Measurements from ENCODE around the gene NUDT5.

NUDT5 gene

DNA sequence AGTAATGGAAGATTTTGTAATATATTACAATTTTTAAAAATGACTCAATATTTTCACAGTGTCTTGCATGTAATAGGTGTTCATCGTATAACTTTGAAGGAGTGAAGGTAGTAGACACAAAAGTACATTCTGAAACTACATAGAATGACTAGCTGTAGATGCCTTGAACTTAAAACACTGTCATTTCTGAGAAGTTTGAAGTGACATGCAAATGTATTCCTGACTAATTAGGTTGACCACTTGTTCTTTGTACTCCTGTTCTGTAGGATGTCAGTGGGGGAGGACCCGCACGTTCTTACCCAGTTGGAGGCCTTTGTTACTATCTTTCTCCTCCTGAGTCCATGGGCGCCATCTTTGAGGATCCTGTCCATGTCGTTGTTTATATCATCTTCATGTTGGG lies 35.0 kb downstream of the NUDT5 start:
- no peak for DNase-seq

GRCh38 chr10:12158111-12158510 lies 37.6 kb downstream of the NUDT5 start:
- DNase-seq, result no peak

DNA sequence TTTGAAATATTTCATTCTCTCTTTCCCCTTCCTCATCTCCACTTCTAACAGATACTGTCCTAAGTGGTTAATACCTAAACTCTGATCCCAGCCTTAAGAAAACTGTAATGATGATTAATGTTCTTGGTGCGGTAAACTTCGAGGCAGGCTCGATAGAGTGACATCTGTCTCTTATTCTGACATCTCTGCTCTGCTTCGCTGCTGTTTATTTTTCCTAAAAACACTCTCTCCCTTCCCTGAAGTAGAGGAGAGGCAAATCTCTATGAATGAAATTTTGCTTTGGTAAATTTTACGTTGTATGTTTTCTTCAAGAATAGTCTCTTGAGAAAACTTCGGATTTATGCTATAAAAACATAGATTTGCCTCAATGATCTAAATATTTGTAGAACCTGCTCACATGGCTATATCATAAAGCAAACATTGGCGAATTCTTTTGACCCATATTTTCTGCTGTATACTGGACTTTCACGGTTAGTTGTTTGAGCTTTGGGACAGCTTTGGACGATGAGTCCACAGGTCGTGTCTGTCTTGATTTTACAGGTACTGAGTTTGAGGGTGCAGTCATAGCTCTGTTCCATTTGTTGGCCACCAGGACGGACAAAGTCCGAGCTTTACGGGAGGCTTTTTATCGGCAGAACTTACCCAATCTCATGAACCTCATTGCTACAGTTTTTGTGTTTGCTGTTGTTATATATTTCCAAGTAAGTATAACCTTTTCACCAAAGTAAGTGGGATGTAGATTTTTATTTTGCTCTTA lies 39.1 kb downstream of the NUDT5 start:
- DNase-seq, result no peak

GRCh38 chr10:12154516-12154915 lies 41.2 kb downstream of the NUDT5 start:
- no peak for DNase-seq

DNA sequence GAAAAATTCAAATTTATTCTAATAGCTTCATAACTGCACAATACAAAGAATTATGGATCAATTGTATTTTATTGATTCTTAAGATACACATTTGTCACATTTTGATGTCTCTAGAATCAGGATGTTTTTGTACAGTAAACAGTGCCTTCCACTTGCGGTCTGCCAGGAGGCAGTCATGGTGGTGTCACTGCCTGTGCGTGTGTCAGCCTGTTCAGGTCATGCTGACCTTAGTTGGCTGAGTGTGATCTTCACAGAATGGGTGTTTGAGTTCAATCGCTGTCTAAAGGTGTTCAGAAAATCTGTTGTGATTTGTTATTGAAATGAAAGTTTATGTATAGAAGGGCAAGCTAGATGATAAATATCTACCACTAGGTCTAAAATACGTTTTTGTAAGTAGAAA lies 45.5 kb downstream of the NUDT5 start:
- no peak for DNase-seq

- DNase-seq, result no peak
These were observed 51.2 kb downstream of the NUDT5 start for GRCh38 chr10:12144538-12144937.

GRCh38 chr10:12140038-12140437 lies 55.7 kb downstream of the NUDT5 start:
- DNase-seq, result no peak

- no peak for DNase-seq
These were observed 60.1 kb downstream of the NUDT5 start for GRCh38 chr10:12135631-12136030.

DNA sequence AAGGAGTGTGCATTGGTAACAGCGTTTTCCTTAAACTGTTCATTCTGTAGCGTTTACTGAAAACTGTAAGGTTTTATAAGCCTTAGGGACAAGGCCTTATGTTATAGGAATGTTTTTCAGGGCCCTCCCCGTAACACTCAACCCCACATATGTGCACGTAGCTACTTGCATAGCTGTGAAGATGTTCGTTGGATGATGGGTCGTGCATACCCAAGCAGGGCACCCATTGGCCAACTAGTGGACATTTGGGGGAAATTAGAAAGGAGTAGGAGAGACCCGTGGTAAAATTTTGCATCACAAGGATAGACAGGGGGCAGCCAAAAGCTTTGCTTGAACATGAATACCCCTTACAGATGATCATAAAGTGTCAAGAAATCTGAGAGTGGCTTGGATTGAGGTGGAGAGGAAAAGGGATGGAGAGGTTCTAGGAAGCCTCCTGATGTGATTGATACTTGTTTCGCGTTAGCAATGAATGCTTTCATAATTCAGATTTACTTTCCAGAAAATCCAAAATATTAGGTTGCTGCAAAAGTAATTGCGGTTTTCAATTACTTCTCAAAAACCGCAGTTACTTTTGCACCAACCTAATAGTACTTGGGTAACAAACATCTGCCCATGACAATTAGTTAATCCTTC lies 65.3 kb downstream of the NUDT5 start:
- DNase-seq, result peak; percentile 72

GRCh38 chr10:12129222-12130111 lies 66.2 kb downstream of the NUDT5 start, which contains the start of gene SEC61A2:
Gene SEC61A2, plus strand, starts transcription at chr10:12129677. Its CDS starts 111 bp downstream, at chr10:12129788.
- DNase-seq, result peak; percentile 97

- DNase-seq, result peak; percentile 51
These were observed 74.0 kb downstream of the NUDT5 start for GRCh38 chr10:12121673-12122072.

Data from activated CD4-positive, alpha-beta T cell treated with anti-CD3 and anti-CD28 coated beads, Interleukin-2, amount 50 U/mL, for 16 hours (primary cell).